WTC11 (cell line): ENCODE measurements around the gene MROH2B.

Experiments
- ESRRA ChIP-seq: sonication (generic); formaldehyde crosslinking; IDR thresholded peaks from 2 replicates; pipeline ENCODE4 v1.8.1; 2022; ENCODE audit warnings: mild to moderate bottlenecking, missing genetic modification reagents, borderline replicate concordance
- ETV6 ChIP-seq: sonication (generic); formaldehyde crosslinking; IDR thresholded peaks from 2 replicates; pipeline ENCODE4 v1.8.1; 2022; ENCODE audit warnings: mild to moderate bottlenecking, missing genetic modification reagents
- MXD4 ChIP-seq: fragments of 250-450 bp; sonication (Bioruptor Pico); IDR thresholded peaks from 2 replicates; pipeline ENCODE4 v1.8.0; 2021; ENCODE audit warnings: mild to moderate bottlenecking, moderate library complexity, borderline replicate concordance

DNA sequence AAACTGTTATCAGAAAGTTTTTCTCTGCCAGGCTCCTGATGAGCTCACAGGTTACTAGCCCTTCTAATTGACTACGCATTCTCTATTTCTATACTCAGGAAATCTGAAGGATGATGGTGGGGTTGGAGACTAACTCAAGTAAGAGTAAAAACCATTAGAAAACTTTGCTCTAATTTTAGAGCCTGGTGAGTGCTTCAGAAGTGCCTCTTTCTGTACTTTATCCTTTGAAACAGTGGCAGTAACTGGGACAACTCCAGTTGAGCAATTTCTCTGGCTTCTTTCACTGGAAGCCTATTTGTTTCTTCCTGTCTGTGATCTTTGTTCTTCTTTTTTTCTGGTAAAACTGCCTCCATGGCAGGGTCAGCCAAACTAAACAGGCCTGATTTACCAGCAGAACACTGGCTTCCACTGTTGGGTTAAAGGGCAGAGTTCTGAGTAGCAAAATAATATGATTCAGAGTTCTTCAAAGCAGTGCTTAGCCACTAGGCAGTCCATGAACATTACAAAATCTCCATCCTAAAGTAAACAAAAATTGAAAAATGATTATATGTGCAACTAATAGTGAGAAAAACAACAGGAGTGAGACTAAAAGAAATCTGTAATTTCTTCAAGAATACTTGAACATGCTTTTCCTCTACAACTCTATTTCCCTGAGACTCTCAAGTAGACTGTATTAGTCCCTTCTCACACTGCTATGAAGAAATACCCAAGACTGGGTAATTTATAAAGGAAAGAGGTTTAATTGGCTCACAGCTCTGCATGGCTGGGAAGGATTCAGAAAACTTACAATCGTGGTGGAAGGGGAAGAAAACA, 79.8 kb downstream of the MROH2B start:
- TF ChIP-seq ESRRA (CRISPR knock-in tag) (no peak), MXD4 (CRISPR knock-in tag) (no peak), ETV6 (no peak)
